IMR-90 (cell line): Measurements from ENCODE around the gene FPR3.

ENCODE experiments used
- BHLHE40 ChIP-seq: fragments of 150-350 bp; IDR thresholded peaks from 2 replicates; pipeline ENCODE4 v1.6.1; 2016; ENCODE audit warnings: mild to moderate bottlenecking, low read depth, low read length
- CEBPB ChIP-seq: IDR thresholded peaks from 2 replicates; pipeline ENCODE4 v1.6.1; 2012; ENCODE audit warnings: low read depth, low read length, improper control_type of control experiment
- CHD1 ChIP-seq: IDR thresholded peaks from 2 replicates; pipeline ENCODE4 v1.6.1; 2012; ENCODE audit warnings: low read depth, low read length, improper control_type of control experiment
- CTCF ChIP-seq: conservative IDR thresholded peaks from 2 replicates; pipeline ENCODE4 v1.5.1; 2012; ENCODE audit warnings: mild to moderate bottlenecking, low read depth, low read length, improper control_type of control experiment
- MAFK ChIP-seq: IDR thresholded peaks from 2 replicates; pipeline ENCODE4 v1.6.1; 2012; ENCODE audit warnings: low read depth, low read length, improper control_type of control experiment
- MXI1 ChIP-seq: IDR thresholded peaks from 2 replicates; pipeline ENCODE4 v1.6.1; 2012; ENCODE audit warnings: low read depth, mild to moderate bottlenecking, low read length, moderate library complexity, borderline replicate concordance
- NFE2L2 ChIP-seq: fragments of 150-350 bp; IDR thresholded peaks from 2 replicates; pipeline ENCODE4 v1.6.1; 2016; ENCODE audit warnings: low read depth, mild to moderate bottlenecking, low read length
- POLR2A ChIP-seq: IDR thresholded peaks from 2 replicates; pipeline ENCODE4 v1.6.1; 2012; ENCODE audit warnings: mild to moderate bottlenecking, low read depth, low read length
- RAD21 ChIP-seq: IDR thresholded peaks from 2 replicates; pipeline ENCODE4 v1.6.1; 2012; ENCODE audit warnings: low read length, improper control_type of control experiment
- RCOR1 ChIP-seq: IDR thresholded peaks from 2 replicates; pipeline ENCODE4 v1.6.1; 2012; ENCODE audit warnings: mild to moderate bottlenecking, low read length, improper control_type of control experiment; ENCODE audit not compliant: insufficient replicate concordance
- SMC3 ChIP-seq: fragments of 150-350 bp; IDR thresholded peaks from 2 replicates; pipeline ENCODE4 v1.6.1; 2016; ENCODE audit warnings: low read depth, mild to moderate bottlenecking, antibody characterized with exemption, low read length, moderate library complexity
- USF2 ChIP-seq: fragments of 150-350 bp; IDR thresholded peaks from 2 replicates; pipeline ENCODE4 v1.6.1; 2017; ENCODE audit warnings: mild to moderate bottlenecking, antibody characterized with exemption, low read length, low read depth

GRCh38 chr19:51810223-51810622 lies 15.3 kb downstream of the FPR3 start:
- no peak for TF ChIP-seq RAD21
- no peak for TF ChIP-seq POLR2A
- no peak for TF ChIP-seq CTCF
- TF ChIP-seq USF2 = no peak
- TF ChIP-seq RCOR1 = no peak
- TF ChIP-seq CHD1 = no peak
- no peak for TF ChIP-seq BHLHE40
- no peak for TF ChIP-seq CEBPB
- TF ChIP-seq SMC3 = no peak
- TF ChIP-seq MAFK = no peak
- TF ChIP-seq MXI1 = no peak
- no peak for TF ChIP-seq NFE2L2
